Activated T-cell treated with anti-CD3 and anti-CD28 coated beads, Interleukin-2, amount 50 U/mL, for 24 hours (primary cell): Measurements from ENCODE around the gene RNF133.
"Not testable (repeated sequence)": the region's sequence is repeated elsewhere in the genome, so short reads cannot be mapped to it uniquely, and the experiment has no call there.

Experiments used
- DNase-seq: peaks from one replicate; pipeline ENCODE4 v3.0.0-alpha.2; 2020
- H3K27ac Mint-ChIP-seq: 2 replicates; pipeline ENCODE4 v1.8.0; 2020; ENCODE audit warnings: mild to moderate bottlenecking, mixed read lengths
- H3K27me3 Mint-ChIP-seq: 2 replicates; pipeline ENCODE4 v1.8.0; 2020; ENCODE audit warnings: mixed read lengths
- H3K36me3 Mint-ChIP-seq: 2 replicates; pipeline ENCODE4 v1.8.0; 2020; ENCODE audit warnings: low read depth, mixed read lengths
- H3K4me1 Mint-ChIP-seq: 2 replicates; pipeline ENCODE4 v1.8.0; 2020; ENCODE audit warnings: low read depth, mixed read lengths
- H3K4me3 Mint-ChIP-seq: 2 replicates; pipeline ENCODE4 v1.8.0; 2020; ENCODE audit warnings: mild to moderate bottlenecking, moderate library complexity, mixed read lengths
- H3K9me3 Mint-ChIP-seq: 2 replicates; pipeline ENCODE4 v1.8.0; 2020; ENCODE audit warnings: mixed read lengths

RNF133 gene

GRCh38 chr7:122679269-122679709 lies 19.6 kb downstream of the RNF133 start:
- H3K4me3 Mint-ChIP-seq: not testable (repeated sequence)

GRCh38 chr7:122677149-122677548 lies 21.8 kb downstream of the RNF133 start:
- Mint-ChIP-seq H3K9me3 (peaks cover 23% of the 10 kb centered on the region), H3K27ac (no peak overlapping the region), H3K4me1 (no peaks in the 10 kb centered on the region), H3K27me3 (no peaks in the 10 kb centered on the region), H3K4me3 (no peak overlapping the region), H3K36me3 (no peaks in the 10 kb centered on the region)
- no peak for DNase-seq

More at GRCh38 chr7:122679269-122679709, 19.6 kb downstream of the RNF133 start:
- H3K36me3 Mint-ChIP-seq, H3K4me1 Mint-ChIP-seq, H3K27ac Mint-ChIP-seq, DNase-seq, H3K27me3 Mint-ChIP-seq: not testable (repeated sequence)
- H3K9me3 Mint-ChIP-seq: peaks cover 18% of the 10 kb centered on the region

GRCh38 chr7:122676466-122676865 lies 22.5 kb downstream of the RNF133 start:
- no peak overlapping the region for H3K27ac Mint-ChIP-seq
- peaks cover 21% of the 10 kb centered on the region for H3K9me3 Mint-ChIP-seq
- H3K27me3 Mint-ChIP-seq: no peaks in the 10 kb centered on the region
- H3K36me3 Mint-ChIP-seq: no peaks in the 10 kb centered on the region
- no peak for DNase-seq
- no peaks in the 10 kb centered on the region for H3K4me1 Mint-ChIP-seq
- H3K4me3 Mint-ChIP-seq: no peak overlapping the region

GRCh38 chr7:122675621-122676020 lies 23.3 kb downstream of the RNF133 start:
- no peaks in the 10 kb centered on the region for H3K27me3 Mint-ChIP-seq
- no peaks in the 10 kb centered on the region for H3K4me1 Mint-ChIP-seq
- H3K27ac Mint-ChIP-seq: no peak overlapping the region
- H3K36me3 Mint-ChIP-seq: no peaks in the 10 kb centered on the region
- H3K4me3 Mint-ChIP-seq: no peak overlapping the region
- peaks cover 21% of the 10 kb centered on the region for H3K9me3 Mint-ChIP-seq
- no peak for DNase-seq

GRCh38 chr7:122675011-122675410 lies 23.9 kb downstream of the RNF133 start:
- Mint-ChIP-seq H3K4me1 (no peaks in the 10 kb centered on the region), H3K9me3 (peaks cover 21% of the 10 kb centered on the region), H3K36me3 (no peaks in the 10 kb centered on the region), H3K27me3 (no peaks in the 10 kb centered on the region), H3K27ac (no peak overlapping the region), H3K4me3 (no peak overlapping the region)
- no peak for DNase-seq

DNA sequence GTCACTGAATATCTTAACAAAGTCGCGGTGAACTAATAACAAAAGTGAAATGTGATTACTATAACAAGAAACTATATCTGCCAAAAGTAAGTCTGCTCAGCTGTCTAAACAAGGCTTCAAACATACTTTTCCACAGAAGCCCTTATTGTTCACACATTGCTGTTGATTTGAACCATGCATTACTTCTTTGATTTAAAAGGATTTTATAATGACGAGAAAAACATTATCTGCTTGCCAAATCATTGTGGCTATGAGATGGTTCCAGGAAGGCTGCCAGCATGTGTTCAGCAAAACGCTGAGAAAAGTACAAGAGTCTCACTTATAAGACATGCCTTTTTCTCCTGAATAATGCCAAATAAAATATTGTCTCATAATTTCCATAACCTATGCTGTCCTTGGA lies 24.4 kb downstream of the RNF133 start:
- no peak for DNase-seq
- Mint-ChIP-seq H3K4me3 (no peak overlapping the region), H3K9me3 (peaks cover 20% of the 10 kb centered on the region), H3K36me3 (no peaks in the 10 kb centered on the region), H3K4me1 (no peaks in the 10 kb centered on the region), H3K27me3 (no peaks in the 10 kb centered on the region), H3K27ac (no peak overlapping the region)

DNA sequence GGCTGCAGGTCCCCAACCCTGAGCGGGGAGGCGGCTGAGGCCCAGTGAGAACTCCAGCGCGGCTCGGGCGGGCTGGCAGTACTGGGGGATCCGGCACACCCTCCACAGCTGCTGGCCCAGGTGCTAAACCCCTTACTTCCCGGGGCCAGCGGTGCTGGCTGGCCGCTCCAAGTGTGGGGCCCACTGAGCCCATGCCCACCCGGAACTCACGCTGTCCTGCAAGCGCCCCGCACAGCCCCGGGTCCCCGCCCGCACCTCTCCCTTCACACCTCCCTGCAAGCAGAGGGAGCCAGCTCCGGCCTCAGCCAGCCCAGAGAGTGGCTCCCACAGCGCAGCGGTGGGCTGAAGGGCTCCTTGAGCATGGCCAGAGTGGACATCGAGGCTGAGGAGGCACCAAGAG lies 25.0 kb downstream of the RNF133 start:
- H3K9me3 Mint-ChIP-seq: peaks cover 17% of the 10 kb centered on the region
- H3K4me3 Mint-ChIP-seq: no peak overlapping the region
- H3K27ac Mint-ChIP-seq: no peak overlapping the region
- no peaks in the 10 kb centered on the region for H3K36me3 Mint-ChIP-seq
- no peak for DNase-seq
- H3K27me3 Mint-ChIP-seq: no peaks in the 10 kb centered on the region
- no peaks in the 10 kb centered on the region for H3K4me1 Mint-ChIP-seq

GRCh38 chr7:122672536-122672935 lies 26.4 kb downstream of the RNF133 start:
- Mint-ChIP-seq H3K27me3 (no peaks in the 10 kb centered on the region), H3K4me1 (no peaks in the 10 kb centered on the region), H3K9me3 (peaks cover 10% of the 10 kb centered on the region), H3K36me3 (no peaks in the 10 kb centered on the region), H3K27ac (no peak overlapping the region), H3K4me3 (no peak overlapping the region)
- no peak for DNase-seq

DNA sequence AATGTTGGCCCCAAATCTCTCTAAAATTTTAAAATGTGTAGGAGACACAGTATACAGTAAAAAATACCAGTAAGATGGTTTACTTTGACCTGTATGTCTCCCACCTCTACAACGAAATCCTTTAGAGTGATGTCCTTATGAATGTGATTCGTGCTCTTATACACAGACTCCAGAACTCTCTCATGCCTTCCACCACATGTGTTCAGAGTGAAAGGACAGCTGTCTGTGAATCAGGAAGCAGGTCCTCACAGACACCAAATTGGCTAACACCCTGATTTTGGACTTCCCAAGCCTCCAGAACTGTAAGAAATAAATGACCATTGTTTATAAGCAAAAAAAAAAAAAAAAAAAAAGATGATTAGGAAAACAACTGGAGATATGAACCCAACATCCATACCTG lies 35.2 kb downstream of the RNF133 start:
- Mint-ChIP-seq H3K4me3 (no peak overlapping the region), H3K27me3 (no peaks in the 10 kb centered on the region), H3K27ac (no peak overlapping the region), H3K4me1 (no peaks in the 10 kb centered on the region), H3K36me3 (no peaks in the 10 kb centered on the region), H3K9me3 (peaks cover 4% of the 10 kb centered on the region)
- DNase-seq: no peak

GRCh38 chr7:122658856-122659255 lies 40.1 kb downstream of the RNF133 start:
- DNase-seq: no peak
- Mint-ChIP-seq H3K36me3 (no peaks in the 10 kb centered on the region), H3K27ac (no peak overlapping the region), H3K4me3 (no peak overlapping the region), H3K9me3 (peaks cover 1% of the 10 kb centered on the region), H3K27me3 (no peaks in the 10 kb centered on the region), H3K4me1 (no peaks in the 10 kb centered on the region)

DNA sequence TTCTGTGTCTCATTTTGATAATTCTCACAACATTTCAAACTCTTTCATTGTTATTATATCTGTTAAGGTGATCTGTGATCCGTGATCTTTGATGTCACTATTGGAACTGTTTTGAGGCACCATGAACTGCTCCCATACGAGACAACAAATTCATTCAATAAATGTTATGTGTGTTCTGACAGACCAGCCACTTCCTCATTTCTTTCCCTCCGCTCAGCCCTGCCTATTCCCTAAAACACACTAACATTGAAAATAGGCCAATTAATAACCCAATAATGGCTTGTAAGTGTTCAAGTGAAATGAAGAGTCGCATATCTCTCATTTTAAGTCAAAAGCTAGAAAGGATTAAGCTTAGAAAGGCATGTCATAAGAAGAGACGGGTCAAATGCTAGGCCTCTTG lies 45.2 kb downstream of the RNF133 start:
- H3K36me3 Mint-ChIP-seq: no peaks in the 10 kb centered on the region
- H3K4me3 Mint-ChIP-seq: no peak overlapping the region
- no peaks in the 10 kb centered on the region for H3K27me3 Mint-ChIP-seq
- H3K9me3 Mint-ChIP-seq: peaks cover 2% of the 10 kb centered on the region
- H3K4me1 Mint-ChIP-seq: no peaks in the 10 kb centered on the region
- H3K27ac Mint-ChIP-seq: no peak overlapping the region
- no peak for DNase-seq

GRCh38 chr7:122652876-122653275 lies 46.0 kb downstream of the RNF133 start:
- peaks cover 2% of the 10 kb centered on the region for H3K9me3 Mint-ChIP-seq
- no peak overlapping the region for H3K27ac Mint-ChIP-seq
- H3K36me3 Mint-ChIP-seq: no peaks in the 10 kb centered on the region
- no peak overlapping the region for H3K4me3 Mint-ChIP-seq
- no peaks in the 10 kb centered on the region for H3K4me1 Mint-ChIP-seq
- DNase-seq: no peak
- H3K27me3 Mint-ChIP-seq: no peaks in the 10 kb centered on the region

- Mint-ChIP-seq H3K9me3 (peaks cover 2% of the 10 kb centered on the region), H3K36me3 (no peaks in the 10 kb centered on the region), H3K4me1 (no peaks in the 10 kb centered on the region), H3K4me3 (no peak overlapping the region), H3K27me3 (no peaks in the 10 kb centered on the region), H3K27ac (no peak overlapping the region)
- DNase-seq: no peak
Measured at GRCh38 chr7:122651451-122651850, 47.5 kb downstream of the RNF133 start.
